Natural killer cell (primary cell): ENCODE results near the gene MGAT4C. TPM values are rescaled to one million over a fixed set of nuclear protein-coding genes. Genes with fewer than 3 reads are reported as not detected.

Experiments
- ATAC-seq, 3 donors: fragments of 150-1000 bp in 2 of 3; fragments of 200-7000 bp in 1 of 3; cut with Tn5 transposase; 1 replicate in 1 of 3; 2 replicates in 2 of 3; pipeline ENCODE4 v1.10.0; 2021; ENCODE audit warnings: mild to moderate bottlenecking in 2 of 3, moderate library complexity in 2 of 3
- DNase-seq, 2 donors: peaks; one replicate each; pipeline versions ENCODE4 v3.0.0 to v3.0.0-alpha.2; 2013 to 2021; ENCODE audit warnings: mixed read lengths in 1 of 2
- H3K27ac ChIP-seq: one replicate; pipeline ENCODE4 v1.5.1; 2013; ENCODE audit warnings: mild to moderate bottlenecking, low read length
- H3K27me3 ChIP-seq: one replicate; pipeline ENCODE4 v1.6.1; 2013; ENCODE audit warnings: low read length; ENCODE audit not compliant: control insufficient read depth, insufficient read depth
- H3K36me3 ChIP-seq: one replicate; pipeline ENCODE4 v1.6.1; 2013; ENCODE audit warnings: low read length; ENCODE audit not compliant: control insufficient read depth, insufficient read depth
- H3K4me1 ChIP-seq: one replicate; pipeline ENCODE4 v1.6.1; 2013; ENCODE audit warnings: low read length; ENCODE audit not compliant: control insufficient read depth, insufficient read depth
- H3K4me3 ChIP-seq: one replicate; pipeline ENCODE4 v1.5.1; 2013; ENCODE audit warnings: low read length
- H3K9me3 ChIP-seq: one replicate; pipeline ENCODE4 v1.6.1; 2013; ENCODE audit warnings: low read length; ENCODE audit not compliant: control insufficient read depth, insufficient read depth
- H3K27ac Mint-ChIP-seq, 2 donors: one replicate each; pipeline ENCODE4 v1.8.0; 2022; ENCODE audit warnings: mild to moderate bottlenecking in 2 of 2, mixed read lengths in 2 of 2, moderate library complexity in 1 of 2
- H3K27me3 Mint-ChIP-seq, 2 donors: one replicate each; pipeline ENCODE4 v1.8.0; 2022; ENCODE audit warnings: low read depth in 2 of 2, mixed read lengths in 2 of 2
- H3K36me3 Mint-ChIP-seq: one replicate; pipeline ENCODE4 v1.8.0; 2022; ENCODE audit warnings: mixed read lengths
- H3K4me1 Mint-ChIP-seq, 2 donors: one replicate each; pipeline ENCODE4 v1.8.0; 2022; ENCODE audit warnings: mixed read lengths in 2 of 2
- H3K4me3 Mint-ChIP-seq: one replicate; pipeline ENCODE4 v1.8.0; 2022; ENCODE audit warnings: mild to moderate bottlenecking, moderate library complexity, mixed read lengths
- H3K9me3 Mint-ChIP-seq, 2 donors: one replicate each; pipeline ENCODE4 v1.8.0; 2022; ENCODE audit warnings: mixed read lengths in 2 of 2
- CTCF ChIP-seq: fragments of 200-600 bp; IDR thresholded peaks from one replicate; pipeline ENCODE4 v1.8.0; 2022; ENCODE audit warnings: antibody characterized with exemption
- WGBS: methylation state at CpG from one replicate; pipeline ENCODE4 v1.1.7; 2013; ENCODE audit warnings: missing lambda C conversion rate; ENCODE audit not compliant: insufficient coverage; 5-methylcytosine and 5-hydroxymethylcytosine counted together
- intact Hi-C: fragments of 100-400 bp; cut with micrococcal nuclease; formaldehyde crosslinking; loops from one replicate; pipeline ENCODE4 v1.14.2; 2022
- total RNA-seq, 4 donors: library from RNA; stranded (reverse); fragments of 120-200 nt in 1 of 4; gene quantifications; one replicate each; pipeline versions ENCODE4 v1.2.3 to v1.2.4, GENCODE V29; 2013 to 2022

The MGAT4C gene
- total RNA-seq, 3 donors from 2014 or later (not counting 1 experiment from before 2014, with no cell fraction given), result not detected

GRCh38 chr12:86249851-86250250, 6.3 kb downstream of the MGAT4C start:
- Histone ChIP-seq H3K4me3 (no peak overlapping the region), H3K9me3 (no peaks in the 10 kb centered on the region), H3K27ac (no peak overlapping the region), H3K4me1 (no peaks in the 10 kb centered on the region), H3K27me3 (no peaks in the 10 kb centered on the region), H3K36me3 (no peaks in the 10 kb centered on the region)
- no peak for TF ChIP-seq CTCF
- Mint-ChIP-seq H3K4me3 (no peak overlapping the region), H3K9me3 (peaks cover 4 to 19% of the 10 kb centered on the region in 2 donors), H3K27ac (no peak overlapping the region), H3K36me3 (no peaks in the 10 kb centered on the region), H3K4me1 (no peaks in the 10 kb centered on the region), H3K27me3 (no peaks in the 10 kb centered on the region)
- ATAC-seq, result no peak
- intact Hi-C loops, result no loop called here
- DNase-seq, result no peak

GRCh38 chr12:86249276-86249675, 6.9 kb downstream of the MGAT4C start:
- H3K4me3 Mint-ChIP-seq, result no peak overlapping the region
- WGBS, result no CpG with 5 or more reads among the region's 1 CpG

GRCh38 chr12:86247871-86248270, 8.3 kb downstream of the MGAT4C start:
- Mint-ChIP-seq H3K36me3 (no peaks in the 10 kb centered on the region), H3K27ac (no peak overlapping the region), H3K4me1 (no peaks in the 10 kb centered on the region), H3K4me3 (no peak overlapping the region), H3K9me3 (peaks cover 4 to 19% of the 10 kb centered on the region in 2 donors), H3K27me3 (no peaks in the 10 kb centered on the region)
- Histone ChIP-seq H3K9me3 (no peaks in the 10 kb centered on the region), H3K4me1 (no peaks in the 10 kb centered on the region), H3K36me3 (no peaks in the 10 kb centered on the region), H3K4me3 (no peak overlapping the region), H3K27ac (no peak overlapping the region), H3K27me3 (no peaks in the 10 kb centered on the region)
- ATAC-seq (no peak), DNase-seq (no peak)
- no peak for TF ChIP-seq CTCF
- intact Hi-C loops, result no loop called here

More at GRCh38 chr12:86249276-86249675, 6.9 kb downstream of the MGAT4C start:
- no peaks in the 10 kb centered on the region for H3K4me1 Mint-ChIP-seq
- H3K36me3 Mint-ChIP-seq, result no peaks in the 10 kb centered on the region
- ATAC-seq (no peak), DNase-seq (no peak)
- H3K9me3 Mint-ChIP-seq, result peaks cover 4 to 21% of the 10 kb centered on the region in 2 donors
- no peaks in the 10 kb centered on the region for H3K36me3 ChIP-seq
- intact Hi-C loops, result no loop called here
- no peak overlapping the region for H3K4me3 ChIP-seq
- no peaks in the 10 kb centered on the region for H3K27me3 Mint-ChIP-seq
- TF ChIP-seq CTCF, result no peak
- no peak overlapping the region for H3K27ac ChIP-seq
- no peak overlapping the region for H3K27ac Mint-ChIP-seq
- no peaks in the 10 kb centered on the region for H3K4me1 ChIP-seq
- no peaks in the 10 kb centered on the region for H3K9me3 ChIP-seq
- no peaks in the 10 kb centered on the region for H3K27me3 ChIP-seq

- no peak overlapping the region for H3K27ac ChIP-seq
- ATAC-seq (no peak), DNase-seq (no peak)
- Mint-ChIP-seq H3K27ac (no peak overlapping the region), H3K4me1 (no peaks in the 10 kb centered on the region), H3K9me3 (peaks cover 0 to 10% of the 10 kb centered on the region in 2 donors), H3K4me3 (no peak overlapping the region), H3K36me3 (no peaks in the 10 kb centered on the region), H3K27me3 (no peaks in the 10 kb centered on the region)
- intact Hi-C loops, result no loop called here
- H3K36me3 ChIP-seq, result no peaks in the 10 kb centered on the region
- H3K4me3 ChIP-seq, result no peak overlapping the region
- H3K4me1 ChIP-seq, result no peaks in the 10 kb centered on the region
- H3K27me3 ChIP-seq, result no peaks in the 10 kb centered on the region
- no peak for TF ChIP-seq CTCF
- H3K9me3 ChIP-seq, result no peaks in the 10 kb centered on the region
- WGBS, result 95% methylated on average over 2 of the region's 2 CpGs
Observed at GRCh38 chr12:86241600-86241999, 14.6 kb downstream of the MGAT4C start.
